Dermis blood vessel endothelial cell (primary cell): ENCODE data around the gene CYP2D6. TPM values are rescaled to one million over a fixed set of nuclear protein-coding genes. Genes with fewer than 3 reads are reported as not detected.
"Not testable (repeated sequence)": the region's sequence is repeated elsewhere in the genome, so short reads cannot be mapped to it uniquely, and the experiment has no call there.

ENCODE experiments used
- DNase-seq: peaks from one replicate; pipeline ENCODE4 v3.0.0; 2010
- total RNA-seq: library from RNA; depleted of rRNA; stranded (reverse); fragments of >200 nt; gene quantifications from 2 replicates; pipeline ENCODE4 v1.2.3, GENCODE V29; 2014

The CYP2D6 gene
- total RNA-seq = 0.09 and 0.68 TPM in 2 replicates

GRCh38 chr22:42130639-42131431 is at the start of gene CYP2D6:
CYP2D6 (minus strand) TSS chr22:42130810; CDS start chr22:42130791, 19 bp downstream.
- DNase-seq = not testable (repeated sequence)

- DNase-seq = no peak
Observed at GRCh38 chr22:42179616-42180015, 49.0 kb upstream of the CYP2D6 start.

DNA sequence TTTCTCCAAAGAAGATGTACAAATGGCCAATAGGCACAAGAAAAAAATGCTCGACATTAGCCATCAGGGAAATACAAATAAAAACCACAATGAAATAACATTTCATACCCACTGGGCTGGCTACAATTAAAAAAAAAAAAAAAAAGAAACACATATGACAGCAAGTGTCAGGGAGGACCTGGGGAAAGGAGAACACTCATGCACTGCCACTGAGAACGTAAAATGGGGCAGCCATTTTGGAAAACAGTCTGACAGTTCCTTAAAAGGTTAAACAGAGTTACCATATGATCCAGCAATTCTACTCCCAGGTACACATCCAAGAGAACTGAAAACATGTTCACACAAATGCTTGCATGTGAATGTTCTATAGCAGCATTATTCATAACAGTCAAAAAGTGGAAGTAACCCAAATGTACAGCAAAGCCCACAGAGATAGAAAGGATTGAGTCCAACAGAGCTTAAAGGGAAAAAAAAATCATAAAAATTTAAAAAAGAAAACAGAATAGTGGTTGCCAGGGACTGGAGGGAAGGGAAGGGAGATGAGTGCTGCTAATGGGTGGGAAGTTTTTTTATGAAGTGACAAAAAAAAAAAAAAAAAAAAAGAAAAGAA is 48.4 kb upstream of the CYP2D6 start:
- no peak for DNase-seq

DNA sequence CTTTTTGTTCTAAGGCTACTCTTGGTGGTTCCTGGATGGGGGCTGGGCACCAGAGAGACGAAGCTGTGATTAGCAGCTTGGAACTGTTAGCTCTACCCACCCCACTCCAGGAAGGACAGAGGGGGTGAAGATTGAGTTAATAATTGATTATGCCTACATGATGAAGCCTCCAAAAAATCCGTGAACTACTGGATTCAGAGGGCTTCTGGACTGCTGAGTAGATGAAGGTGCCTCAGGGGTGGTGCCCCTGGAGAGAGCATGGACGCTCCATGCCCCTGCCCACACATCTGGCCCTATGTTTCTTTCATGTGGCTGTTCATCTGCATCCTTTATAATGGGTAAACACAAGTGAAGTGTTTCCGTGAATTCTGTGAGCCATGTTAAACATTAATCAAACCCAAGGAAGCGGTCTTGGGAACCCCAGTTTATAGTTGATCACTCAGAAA is 47.3 kb upstream of the CYP2D6 start:
- DNase-seq = no peak

DNA sequence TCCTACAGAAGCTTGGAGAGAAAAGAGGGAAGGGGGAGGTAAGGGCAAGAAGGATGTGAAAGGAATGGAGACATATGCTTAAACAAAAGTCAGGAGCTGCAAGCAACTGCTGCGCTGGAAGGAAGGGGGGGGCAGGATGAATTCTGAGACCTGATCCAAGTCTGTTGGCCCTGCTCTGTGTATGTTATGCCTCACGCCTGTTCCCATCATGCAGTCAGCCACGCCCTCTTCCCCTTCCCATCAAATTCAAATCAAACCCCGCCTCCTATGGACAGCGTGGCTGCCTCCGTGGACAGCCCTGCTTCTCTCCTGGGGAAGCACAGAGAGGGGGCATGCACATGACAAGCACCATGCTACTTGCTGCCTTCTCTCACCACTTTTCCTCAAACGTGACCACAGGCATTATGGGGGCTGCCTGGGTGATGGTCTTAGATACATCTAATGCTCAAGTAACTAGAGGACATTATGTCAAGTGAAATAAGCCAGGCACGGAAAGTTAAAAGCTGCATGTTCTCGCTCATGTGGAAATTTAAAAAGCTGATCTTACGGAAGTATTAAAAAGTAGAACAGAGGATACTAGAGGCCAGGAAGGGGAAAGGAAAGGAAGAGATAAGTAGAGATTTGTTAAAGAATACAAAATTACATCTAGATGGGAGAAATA is 45.8 kb upstream of the CYP2D6 start:
- no peak for DNase-seq

- DNase-seq = no peak
Observed at GRCh38 chr22:42174062-42174461, 43.5 kb upstream of the CYP2D6 start.

DNA sequence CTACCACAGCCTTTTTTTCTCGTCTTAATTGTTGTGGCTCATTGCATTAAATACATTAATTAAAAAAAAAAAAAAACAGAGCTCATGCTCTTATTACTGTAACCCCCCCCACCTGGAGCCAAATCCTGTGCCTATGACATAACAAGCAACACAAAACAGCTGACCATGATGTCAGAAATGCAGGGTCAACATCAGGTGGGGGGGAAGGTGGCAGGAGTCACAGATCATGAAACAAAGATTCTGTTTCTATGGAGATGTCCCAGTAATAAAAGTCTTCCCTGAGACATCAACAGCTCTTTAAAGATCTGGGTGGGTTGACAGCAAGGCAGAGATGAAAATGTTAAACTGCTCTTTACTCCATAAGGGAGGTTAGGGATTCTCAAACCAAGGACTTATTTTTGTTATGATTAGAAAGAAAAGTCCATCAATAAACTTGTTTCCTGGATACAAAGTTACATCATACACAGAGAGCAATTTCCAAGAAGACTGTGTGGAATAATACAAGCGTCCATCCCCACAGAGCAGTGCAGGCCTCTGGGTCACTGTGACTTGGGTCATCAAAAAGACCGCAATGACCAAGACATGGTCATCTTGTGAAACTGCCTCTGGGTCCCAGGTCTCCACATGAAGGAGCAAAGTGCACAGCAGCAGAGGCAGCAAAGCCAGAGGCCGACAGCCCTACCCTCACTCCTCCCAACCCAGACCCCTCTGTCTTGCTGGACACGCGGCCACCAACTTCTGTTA is 42.7 kb upstream of the CYP2D6 start:
- peak; percentile 11 for DNase-seq

DNA sequence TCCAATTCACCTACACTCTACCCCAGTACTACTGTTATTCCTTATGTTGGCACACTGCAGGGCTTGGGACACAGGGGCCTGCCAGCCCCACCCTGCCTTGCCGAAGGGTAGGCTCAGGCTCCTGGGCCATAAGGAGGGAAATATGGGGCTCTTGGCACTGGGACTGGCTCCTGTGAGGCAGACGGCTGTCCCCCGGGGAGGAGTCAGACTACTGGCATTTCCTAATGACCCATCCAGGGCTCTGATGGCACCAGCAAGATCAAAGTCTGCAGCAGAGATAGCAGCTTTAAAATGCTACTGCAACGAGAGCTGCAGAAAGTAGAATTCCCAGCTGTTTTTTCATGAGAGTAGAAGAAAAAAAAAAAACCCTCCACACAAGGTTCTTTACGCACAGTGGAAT is 42.2 kb upstream of the CYP2D6 start:
- DNase-seq = peak; percentile 13

GRCh38 chr22:42171946-42172719 is 41.5 kb upstream of the CYP2D6 start:
- no peak for DNase-seq

GRCh38 chr22:42171417-42171816 is 40.8 kb upstream of the CYP2D6 start:
- DNase-seq = no peak

- no peak for DNase-seq
Observed at GRCh38 chr22:42170946-42171345, 40.3 kb upstream of the CYP2D6 start.

DNA sequence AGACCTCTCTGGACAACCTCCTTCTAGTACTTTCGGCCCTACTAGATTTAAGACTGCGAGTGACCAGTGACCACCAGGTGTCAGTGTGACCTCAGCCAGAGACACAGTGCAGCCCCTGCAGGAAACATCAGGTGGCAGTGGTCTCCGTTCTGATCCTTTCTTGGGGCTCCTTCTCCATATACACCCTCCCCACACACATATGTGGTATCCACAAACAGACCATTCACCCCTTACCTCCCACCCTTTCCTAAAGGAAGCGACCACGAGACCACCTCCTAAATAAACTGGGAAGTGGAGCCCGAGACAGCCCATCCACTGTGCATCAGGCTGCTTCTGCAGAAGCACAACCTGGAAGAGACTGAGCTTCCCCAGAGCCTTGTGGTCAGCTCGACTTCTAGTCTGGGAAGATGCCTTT is 38.5 kb upstream of the CYP2D6 start:
- DNase-seq = peak; percentile 87

- DNase-seq = no peak
Observed at GRCh38 chr22:42168476-42168875, 37.9 kb upstream of the CYP2D6 start.

DNA sequence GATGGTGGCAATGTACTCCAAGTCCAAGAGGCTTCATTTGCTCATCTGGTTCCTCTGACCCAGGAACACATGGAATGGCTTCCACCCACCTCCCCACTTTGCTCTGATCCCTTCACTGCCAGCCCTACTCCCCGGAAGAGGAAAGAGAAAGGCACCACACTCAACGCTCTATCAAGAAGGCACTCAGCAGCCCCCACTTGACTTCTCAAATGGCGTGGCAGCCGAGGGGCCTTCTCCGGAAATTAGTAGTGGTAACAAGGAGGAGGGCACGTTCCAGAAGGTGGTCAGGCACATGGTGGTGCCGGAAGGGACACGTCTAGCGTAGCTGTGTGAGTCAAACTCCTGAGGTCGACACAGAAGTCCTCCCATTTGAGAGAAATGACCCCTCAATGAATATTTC is 36.5 kb upstream of the CYP2D6 start:
- DNase-seq = no peak

DNA sequence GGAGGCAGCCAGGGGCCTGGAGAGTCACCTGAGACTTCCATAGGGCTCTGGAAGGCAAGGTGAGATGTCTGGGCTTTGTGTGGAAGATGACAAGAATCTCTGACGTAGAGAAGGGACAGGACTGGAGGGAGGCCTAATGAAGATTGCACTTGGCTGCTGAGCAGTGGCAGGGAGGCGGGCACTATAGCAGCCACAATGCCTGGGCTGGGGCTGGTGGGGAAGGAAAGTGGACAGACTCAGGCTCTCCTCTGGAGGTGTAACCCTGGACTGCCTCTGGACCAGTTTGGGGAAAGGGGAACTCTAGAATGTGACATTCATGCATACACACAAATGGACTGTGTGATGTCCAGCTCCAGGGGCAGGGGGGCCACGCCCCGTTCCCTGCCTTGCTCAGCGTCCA is 34.3 kb upstream of the CYP2D6 start:
- DNase-seq = no peak

DNA sequence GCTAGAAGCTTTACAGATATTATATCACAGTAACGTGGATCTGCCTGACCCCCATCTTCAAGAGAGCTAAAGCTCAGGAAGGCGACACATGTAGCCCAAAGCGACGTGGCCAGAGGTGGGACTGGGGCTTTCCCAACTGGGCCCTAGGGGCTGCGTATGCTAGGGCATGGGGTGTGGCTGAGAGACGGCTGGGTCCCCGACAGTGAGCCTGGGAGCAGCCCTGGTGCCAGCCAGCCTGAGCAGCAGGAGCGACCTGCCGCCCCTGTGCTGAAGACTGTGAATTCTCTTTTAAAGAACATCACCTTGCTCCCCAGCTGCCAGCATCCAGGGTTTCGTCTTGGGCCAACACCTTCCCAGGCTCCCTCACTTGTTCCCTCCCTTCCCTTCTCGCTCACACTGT is 32.9 kb upstream of the CYP2D6 start:
- no peak for DNase-seq

GRCh38 chr22:42162728-42163489 is 32.3 kb upstream of the CYP2D6 start:
- DNase-seq = no peak

- no peak for DNase-seq
Observed at GRCh38 chr22:42160830-42161696, 30.5 kb upstream of the CYP2D6 start.

GRCh38 chr22:42160251-42160650 is 29.6 kb upstream of the CYP2D6 start:
- no peak for DNase-seq

- DNase-seq = no peak
Observed at GRCh38 chr22:42158456-42159132, 28.0 kb upstream of the CYP2D6 start.
